CD4-positive, alpha-beta T cell (primary cell): ENCODE results near the gene DUS1L. TPM values are rescaled to one million over a fixed set of nuclear protein-coding genes. Genes with fewer than 3 reads are reported as not detected.

ENCODE experiments used
- ATAC-seq: fragments of 200-7000 bp; cut with Tn5 transposase; one replicate; pipeline ENCODE4 v1.10.0; 2022; ENCODE audit warnings: mild to moderate bottlenecking; ENCODE audit not compliant: poor library complexity
- CTCF ChIA-PET: fragments of 350-600 bp; sonication (Branson Sonifier 250); formaldehyde crosslinking; loops from one replicate; lab custom pipeline; 2021; ENCODE audit warnings: antibody characterized with exemption, inconsistent platforms; lab: Charles Lee
- POLR2A ChIA-PET: fragments of 350-600 bp; sonication (Branson Sonifier 250); formaldehyde crosslinking; loops from one replicate; lab custom pipeline; 2021; ENCODE audit warnings: antibody characterized with exemption, inconsistent platforms; lab: Charles Lee
- DNase-seq, 14 experiments: peaks; one replicate each; pipeline ENCODE4 v3.0.0-alpha.2; 2013 to 2020; ENCODE audit warnings: mixed read lengths in 2 of 14
- H3K27ac ChIP-seq, 2 donors: one replicate each; pipeline versions ENCODE4 v1.5.1 to v1.7.0; 2013; ENCODE audit warnings: low read length in 2 of 2, low read depth in 1 of 2, mild to moderate bottlenecking in 1 of 2
- H3K27me3 ChIP-seq, 2 experiments: 1 replicate in 1 of 2; 2 replicates in 1 of 2; pipeline versions ENCODE4 v1.6.1 to v1.7.0; 2013; ENCODE audit warnings: low read length in 2 of 2, control low read depth in 1 of 2, mild to moderate bottlenecking in 1 of 2, moderate library complexity in 1 of 2; ENCODE audit not compliant: insufficient read depth in 2 of 2, control insufficient read depth in 1 of 2
- H3K36me3 ChIP-seq: one replicate; pipeline ENCODE4 v1.6.1; 2013; ENCODE audit warnings: low read length, control low read depth; ENCODE audit not compliant: insufficient read depth
- H3K4me1 ChIP-seq: one replicate; pipeline ENCODE4 v1.6.1; 2013; ENCODE audit warnings: low read length, control low read depth; ENCODE audit not compliant: insufficient read depth
- H3K4me3 ChIP-seq: one replicate; pipeline ENCODE4 v1.5.1; 2013; ENCODE audit warnings: mild to moderate bottlenecking, low read length, moderate library complexity
- H3K9me3 ChIP-seq, 2 experiments: 1 replicate in 1 of 2; 2 replicates in 1 of 2; pipeline versions ENCODE4 v1.6.1 to v1.7.0; 2013; ENCODE audit warnings: low read length in 2 of 2, mild to moderate bottlenecking in 2 of 2, control low read depth in 1 of 2, moderate library complexity in 1 of 2; ENCODE audit not compliant: control insufficient read depth in 1 of 2, insufficient read depth in 1 of 2
- H3K27ac Mint-ChIP-seq: one replicate; pipeline ENCODE4 v1.8.0; 2020; ENCODE audit warnings: mixed read lengths
- H3K27me3 Mint-ChIP-seq: one replicate; pipeline ENCODE4 v1.8.0; 2021; ENCODE audit warnings: mixed read lengths
- H3K36me3 Mint-ChIP-seq: one replicate; pipeline ENCODE4 v1.8.0; 2021; ENCODE audit warnings: low read depth, mixed read lengths
- H3K4me1 Mint-ChIP-seq: one replicate; pipeline ENCODE4 v1.8.0; 2021; ENCODE audit warnings: low read depth, mixed read lengths
- H3K4me3 Mint-ChIP-seq: one replicate; pipeline ENCODE4 v1.8.0; 2020; ENCODE audit warnings: mild to moderate bottlenecking, mixed read lengths
- H3K9me3 Mint-ChIP-seq: one replicate; pipeline ENCODE4 v1.8.0; 2020; ENCODE audit warnings: mixed read lengths
- CTCF ChIP-seq: fragments of 200-600 bp; IDR thresholded peaks from one replicate; pipeline ENCODE4 v1.8.0; 2022; ENCODE audit warnings: antibody characterized with exemption, mild to moderate bottlenecking
- intact Hi-C, 2 experiments: fragments of 100-400 bp; cut with DNase I in 1 of 2; cut with micrococcal nuclease in 1 of 2; formaldehyde crosslinking; loops; one replicate each; pipeline versions ENCODE4 v1.15.1 to v1.9.0; 2023 to 2025; cut with DNase I, micrococcal nuclease
- total RNA-seq, 174 experiments: library from RNA in 2 of 174; stranded (reverse) in 2 of 174; gene quantifications; one replicate each; pipeline ENCODE4 v1.2.3 and lab custom pipeline; 2021 to 2026

DUS1L gene
- total RNA-seq, 2 experiments from 2014 or later, result 160 to 163 TPM

- no peak for ATAC-seq
- no peaks in the 10 kb centered on the region for H3K9me3 ChIP-seq
- peaks cover 12% of the 10 kb centered on the region for H3K4me1 ChIP-seq
- no peak overlapping the region for H3K4me3 Mint-ChIP-seq
- no peaks in the 10 kb centered on the region for H3K27me3 Mint-ChIP-seq
- no peak overlapping the region for H3K27ac Mint-ChIP-seq
- H3K4me3 ChIP-seq, result no peak overlapping the region
- no peaks in the 10 kb centered on the region for H3K36me3 Mint-ChIP-seq
- intact Hi-C loops, result no loop called here
- no peak overlapping the region for H3K27ac ChIP-seq
- H3K27me3 ChIP-seq, result no peaks in the 10 kb centered on the region
- H3K4me1 Mint-ChIP-seq, result no peaks in the 10 kb centered on the region
- no peak for DNase-seq
- no peaks in the 10 kb centered on the region for H3K36me3 ChIP-seq
- POLR2A ChIA-PET, result no interaction called here
- CTCF ChIA-PET, result no interaction called here
- H3K9me3 Mint-ChIP-seq, result no peaks in the 10 kb centered on the region
- no peak for TF ChIP-seq CTCF
Measured at GRCh38 chr17:82070611-82071010, 5.0 kb upstream of the DUS1L start.

- peak in 4 of 14 experiments; percentile 19 to 48 (median 32) for DNase-seq
- Mint-ChIP-seq H3K9me3 (no peaks in the 10 kb centered on the region), H3K4me3 (peak overlapping the region; percentile 58), H3K27me3 (no peaks in the 10 kb centered on the region), H3K27ac (no peak overlapping the region), H3K36me3 (peaks cover 2% of the 10 kb centered on the region), H3K4me1 (peaks cover 9% of the 10 kb centered on the region)
- Histone ChIP-seq H3K4me3 (peak overlapping the region; percentile 81), H3K36me3 (peaks cover 24% of the 10 kb centered on the region), H3K27me3 (no peaks in the 10 kb centered on the region), H3K27ac (peak overlapping the region; percentile 30 to 35), H3K4me1 (peaks cover 34% of the 10 kb centered on the region), H3K9me3 (no peaks in the 10 kb centered on the region)
- ChIA-PET POLR2A (interaction anchor here (0.7 to 3.0 kb wide), 8 partner anchors 13 to 238 kb away, joined by 3 to 17 read pairs (median 5); partner anchors contain the start of genes FASN, GPS1, RAC3 and RFNG), CTCF (interaction anchor here (1.0 kb wide), 1 partner anchor 34 kb away, joined by 3 read pairs; no protein-coding TSS in a partner anchor)
- intact Hi-C loops, result loop anchor here (1.0 to 2.0 kb wide), 2 partner anchors 14 kb away; partner anchors contain the start of genes GPS1 (in 2 of the 2) and RFNG (in 2 of the 2)
- peak; percentile 63 for ATAC-seq
- TF ChIP-seq CTCF, result no peak
Measured at GRCh38 chr17:82065193-82065637, 389 bp downstream of the DUS1L start.

GRCh38 chr17:82064433-82065192 is 991 bp downstream of the DUS1L start:
- H3K36me3 ChIP-seq, result peaks cover 30% of the 10 kb centered on the region
- ChIA-PET POLR2A (interaction anchor here (0.7 to 3.0 kb wide), 8 partner anchors 12 to 239 kb away, joined by 3 to 17 read pairs (median 5); partner anchors contain the start of genes FASN, GPS1, RAC3 and RFNG), CTCF (interaction anchor here (1.0 kb wide), 1 partner anchor 34 kb away, joined by 3 read pairs; no protein-coding TSS in a partner anchor)
- Mint-ChIP-seq H3K4me1 (peaks cover 9% of the 10 kb centered on the region), H3K27ac (peak overlapping the region; percentile 47), H3K36me3 (peaks cover 6% of the 10 kb centered on the region), H3K27me3 (no peaks in the 10 kb centered on the region), H3K4me3 (peak overlapping the region; percentile 58), H3K9me3 (no peaks in the 10 kb centered on the region)
- DNase-seq (no peak), ATAC-seq (no peak)
- TF ChIP-seq CTCF, result no peak
- no peaks in the 10 kb centered on the region for H3K27me3 ChIP-seq
- no peaks in the 10 kb centered on the region for H3K9me3 ChIP-seq
- H3K4me1 ChIP-seq, result peaks cover 34% of the 10 kb centered on the region
- peak overlapping the region; percentile 81 for H3K4me3 ChIP-seq
- intact Hi-C loops, result loop anchor here (1.0 to 2.0 kb wide), 2 partner anchors 13 to 14 kb away; partner anchors contain the start of genes GPS1 (in 2 of the 2) and RFNG (in 2 of the 2)
- peak overlapping the region; percentile 30 to 35 for H3K27ac ChIP-seq
